MV-4-11 (cell line): Measurements from ENCODE around the gene WARS2.
A peak's percentile ranks its signal among the peaks of the same experiment; 100 is the strongest.

ENCODE experiments used
- DNase-seq: peaks from one replicate; lab custom pipeline; 2025; lab: John Stamatoyannopoulos, UW

The WARS2 gene

DNA sequence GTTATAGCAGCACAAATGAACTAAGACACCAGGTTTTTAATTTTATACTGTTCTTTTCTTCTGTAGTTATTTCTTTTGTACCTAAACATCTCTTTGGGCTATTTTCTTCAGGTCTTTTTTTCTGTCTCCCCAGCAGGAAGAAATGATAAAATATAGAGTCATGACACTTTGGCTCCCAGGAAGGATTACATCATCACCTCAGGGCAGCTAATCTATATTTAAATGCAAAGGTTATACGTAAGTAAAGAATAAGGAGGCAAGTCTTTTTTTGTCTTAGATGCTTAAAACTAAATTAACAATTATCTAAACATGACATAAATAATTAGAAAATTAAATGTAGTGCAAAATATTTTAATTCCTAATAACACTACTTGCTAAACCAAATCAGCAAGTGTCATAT, 57.0 kb downstream of the WARS2 start:
- peak; percentile 36 for DNase-seq

DNA sequence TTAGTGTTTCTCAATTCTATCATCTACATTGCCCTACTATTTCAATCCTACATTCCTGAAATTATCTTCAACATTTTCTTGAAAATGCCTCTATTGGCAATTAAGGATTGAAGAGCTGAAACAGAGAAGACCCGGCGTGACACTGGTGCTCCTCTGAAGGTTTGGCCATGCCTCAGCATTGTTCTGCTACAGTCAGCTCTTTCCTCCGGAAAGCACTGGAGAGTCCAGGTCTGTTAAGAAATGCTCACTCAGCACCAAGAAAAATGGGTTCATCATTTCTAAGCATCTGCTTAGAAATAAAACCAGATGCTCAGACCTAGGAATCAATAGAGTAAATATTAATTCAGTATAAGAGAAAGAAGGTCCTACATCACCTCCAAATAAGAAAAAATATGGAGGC, 58.8 kb downstream of the WARS2 start:
- DNase-seq = no peak

- DNase-seq = no peak
Measured at GRCh38 chr1:119081267-119081666, 59.2 kb downstream of the WARS2 start.

DNA sequence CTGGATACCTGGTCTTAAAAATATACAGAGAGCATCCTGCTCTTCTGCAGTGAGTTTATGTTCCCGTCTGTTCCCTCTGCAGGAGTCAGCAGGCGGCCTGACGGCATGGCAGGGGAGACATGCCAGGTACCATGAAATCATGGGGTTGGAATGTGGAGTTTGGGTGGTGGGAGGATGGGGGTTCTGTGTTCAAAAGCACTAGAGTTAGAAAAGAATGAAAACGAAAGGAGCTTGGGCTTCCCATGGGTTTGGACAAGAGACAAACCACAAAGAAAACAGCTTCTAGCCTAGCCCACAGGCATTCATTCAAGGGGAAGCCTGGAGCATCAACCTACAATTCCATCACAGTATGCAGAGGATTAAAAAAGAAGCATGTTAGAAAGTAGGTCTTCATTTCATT, 59.9 kb downstream of the WARS2 start:
- no peak for DNase-seq

GRCh38 chr1:119079881-119080280, 60.6 kb downstream of the WARS2 start:
- no peak for DNase-seq

- no peak for DNase-seq
Measured at GRCh38 chr1:119075614-119076013, 64.8 kb downstream of the WARS2 start.

GRCh38 chr1:119071321-119071720, 69.1 kb downstream of the WARS2 start:
- DNase-seq = no peak

GRCh38 chr1:119069682-119070081, 70.8 kb downstream of the WARS2 start:
- no peak for DNase-seq

DNA sequence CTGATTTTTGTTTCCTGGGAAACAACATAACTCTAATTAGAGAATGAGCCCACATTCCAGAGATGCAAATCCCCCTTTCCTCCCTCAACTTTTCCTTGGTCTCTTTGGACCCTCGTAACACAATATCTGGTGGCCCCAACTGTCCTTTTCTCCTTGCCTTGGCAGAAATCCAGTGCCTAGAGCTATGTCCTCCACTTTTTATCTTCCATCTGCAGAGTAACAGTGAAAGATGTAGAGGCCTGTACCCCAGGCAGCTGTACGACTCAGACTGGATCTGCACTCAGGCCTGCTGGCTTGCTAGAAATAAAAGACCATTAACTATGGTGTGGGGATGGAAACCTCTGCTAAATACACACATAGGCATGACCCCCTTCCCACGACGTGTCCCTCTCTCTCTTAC, 72.0 kb downstream of the WARS2 start:
- DNase-seq = no peak

DNA sequence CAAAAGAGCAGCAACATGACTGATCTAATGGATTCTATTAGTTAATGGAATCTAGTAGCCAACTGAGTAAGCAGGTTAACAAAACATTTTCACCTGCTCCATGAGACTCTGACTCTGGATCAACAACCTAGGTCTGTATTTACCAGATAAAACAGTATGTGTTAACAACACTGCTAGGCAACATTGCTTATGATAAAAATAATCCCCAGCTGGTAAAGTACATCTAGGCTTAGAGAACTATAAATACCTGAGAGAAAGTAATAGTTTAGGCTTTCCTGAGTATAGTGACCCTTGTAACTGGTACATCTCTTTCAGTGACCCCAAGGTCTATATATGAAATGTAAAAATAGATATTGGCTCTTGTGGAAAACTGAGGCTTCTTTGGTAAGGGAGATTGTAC, 78.8 kb downstream of the WARS2 start:
- no peak for DNase-seq

GRCh38 chr1:119055568-119055967, 84.9 kb downstream of the WARS2 start:
- no peak for DNase-seq

- DNase-seq = no peak
Measured at GRCh38 chr1:119053917-119054316, 86.5 kb downstream of the WARS2 start.

DNA sequence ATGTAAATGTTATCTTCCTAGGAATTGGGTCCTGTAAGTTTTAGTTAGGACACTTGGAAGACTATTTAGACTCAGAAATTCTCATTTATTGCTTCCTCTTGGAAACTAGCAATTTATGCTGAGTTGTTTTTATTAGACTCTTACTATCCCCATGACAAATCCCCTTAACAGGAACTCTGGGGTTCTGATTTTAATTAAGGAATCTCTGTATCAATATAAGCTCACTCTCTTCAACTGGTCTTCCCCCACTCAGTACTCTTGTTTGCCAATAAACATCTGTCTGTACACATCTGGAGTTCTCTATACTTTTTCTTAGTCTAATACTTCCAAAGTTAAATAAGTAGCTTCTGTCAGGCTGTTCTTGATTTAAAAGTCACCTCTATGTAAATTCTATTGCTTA, 88.2 kb downstream of the WARS2 start:
- no peak for DNase-seq

DNA sequence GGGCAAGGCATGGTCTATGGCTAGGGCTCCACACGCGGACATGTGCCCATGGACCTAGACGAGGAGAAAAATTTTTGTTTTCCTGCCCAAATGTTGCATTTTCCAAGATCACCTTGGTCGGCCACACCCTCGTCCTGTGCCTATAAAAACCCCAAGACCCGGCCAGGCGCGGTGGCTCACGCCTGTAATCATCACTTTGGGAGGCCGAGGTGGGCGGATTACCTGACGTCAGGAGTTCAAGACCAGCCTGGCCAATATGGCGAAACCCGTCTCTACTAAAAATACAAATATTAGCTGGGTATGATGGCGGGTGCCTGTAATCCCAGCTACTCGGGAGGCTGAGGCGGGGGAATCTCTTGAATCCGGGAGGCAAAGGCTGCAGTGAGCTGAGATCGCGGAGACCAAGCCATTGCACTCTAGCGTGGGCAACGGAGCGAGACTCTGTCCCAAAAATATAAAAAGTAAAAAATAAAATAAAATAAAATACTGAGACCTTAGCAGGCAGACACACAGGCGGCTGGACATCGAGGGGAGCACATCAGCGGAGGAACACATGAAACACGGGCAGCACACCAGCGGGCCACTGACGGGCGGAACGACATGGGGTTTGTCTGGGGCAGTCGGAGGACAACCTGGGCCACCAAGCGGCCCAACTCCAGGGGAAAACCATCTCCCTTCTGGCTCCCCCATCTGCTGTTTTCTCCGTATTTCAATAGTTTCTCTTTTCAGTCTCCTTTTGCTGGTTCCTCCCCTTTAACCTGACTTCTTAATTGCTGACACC, 91.6 kb downstream of the WARS2 start:
- DNase-seq = no peak

DNA sequence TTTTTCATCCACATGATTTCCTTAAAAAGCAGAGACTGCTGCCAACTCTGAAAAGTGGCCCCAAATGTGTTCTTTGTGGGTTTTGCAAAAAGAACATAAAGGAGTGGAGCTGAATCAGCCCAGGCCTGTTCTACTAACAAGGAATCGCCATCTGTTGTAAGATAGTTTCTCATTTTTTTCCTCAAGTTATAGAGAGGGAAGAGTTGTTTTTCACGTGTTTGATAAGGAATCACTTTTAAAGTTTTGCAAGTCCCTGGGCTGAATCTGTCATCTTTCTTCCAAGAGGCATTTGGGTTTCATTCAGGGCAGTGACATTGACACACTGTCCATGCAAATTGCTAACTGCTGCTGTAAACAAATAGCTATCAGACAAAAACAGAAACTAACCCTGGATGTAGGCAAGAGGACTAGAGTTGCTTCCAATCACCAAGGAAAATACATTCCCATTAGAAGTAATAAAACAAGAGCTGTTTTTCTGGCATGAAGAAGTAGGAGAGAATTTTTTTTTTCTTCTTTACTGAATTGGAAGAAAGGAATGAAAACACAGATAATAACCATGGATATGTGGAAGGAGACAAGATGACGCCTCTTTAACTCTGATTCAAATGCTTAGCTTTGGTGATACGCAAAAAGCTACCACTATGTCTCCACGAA, 93.5 kb downstream of the WARS2 start:
- no peak for DNase-seq

DNA sequence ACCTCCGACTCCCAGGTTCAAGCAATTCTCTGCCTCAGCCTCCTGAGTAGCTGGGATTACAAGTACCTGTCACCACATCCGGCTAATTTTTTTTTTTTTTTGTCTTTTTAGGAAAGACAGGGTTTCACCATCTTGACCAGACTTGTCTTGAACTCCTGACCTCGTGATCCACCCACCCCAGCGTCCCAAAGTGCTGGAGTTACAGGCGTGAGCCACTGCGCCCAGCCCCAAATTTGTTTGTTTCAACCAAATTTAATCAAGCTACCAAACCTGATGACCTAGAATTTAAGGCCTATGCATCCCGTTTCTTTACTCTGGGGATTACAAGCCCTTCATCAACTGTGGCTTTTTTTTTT, 94.0 kb downstream of the WARS2 start:
- DNase-seq = no peak

DNA sequence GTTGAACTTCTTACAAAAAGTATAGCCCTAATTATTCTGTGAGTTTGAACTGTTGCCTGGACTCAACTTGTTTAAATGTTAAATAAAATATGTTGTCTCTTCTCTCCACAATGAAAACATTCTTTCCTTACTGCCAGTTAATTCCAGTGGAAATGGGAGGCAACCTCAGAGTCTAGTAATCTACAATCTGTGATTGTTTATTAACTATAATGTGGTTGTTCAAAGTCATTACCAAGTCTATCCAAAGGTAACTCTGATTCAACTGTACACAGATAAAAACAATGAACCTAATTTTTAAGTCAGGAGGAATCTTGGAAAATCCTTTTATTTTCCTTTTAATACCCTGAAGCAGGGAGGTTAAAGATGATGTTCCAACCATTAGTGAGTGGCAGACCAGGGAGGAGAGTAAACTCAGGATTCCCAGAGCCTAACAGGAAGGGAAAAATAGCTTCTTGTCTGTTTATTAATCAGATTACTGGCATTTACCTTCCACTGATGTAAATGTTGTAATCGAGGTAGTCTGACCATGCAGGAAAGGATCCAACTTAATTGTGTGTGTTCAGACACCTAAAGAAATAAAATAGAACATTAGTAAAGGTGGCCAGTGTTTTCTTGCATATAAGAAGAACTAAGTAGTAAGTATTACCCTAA, 95.2 kb downstream of the WARS2 start:
- no peak for DNase-seq

- DNase-seq = no peak
Measured at GRCh38 chr1:119040906-119041305, 99.5 kb downstream of the WARS2 start.

DNA sequence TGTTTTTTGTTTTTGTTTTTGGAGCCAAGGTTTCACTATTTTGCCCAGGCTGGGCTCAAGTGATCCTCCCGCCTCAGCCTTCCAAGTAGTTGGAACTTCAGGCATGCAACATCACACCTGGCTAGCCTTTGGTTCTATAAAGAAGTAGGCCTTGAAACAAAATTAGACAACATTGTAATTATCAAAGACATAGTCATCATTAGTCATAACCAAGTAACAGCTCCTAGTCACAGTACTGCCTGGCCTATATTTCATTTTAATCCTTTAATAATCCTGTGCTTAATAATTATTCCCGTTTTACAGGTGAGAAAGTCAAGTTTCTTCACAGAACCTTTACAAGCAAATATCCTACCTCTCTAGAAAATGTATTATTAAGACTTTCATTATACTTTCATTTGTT, 100.0 kb downstream of the WARS2 start:
- no peak for DNase-seq

- DNase-seq = no peak
Measured at GRCh38 chr1:119038363-119038762, 102.1 kb downstream of the WARS2 start.

DNA sequence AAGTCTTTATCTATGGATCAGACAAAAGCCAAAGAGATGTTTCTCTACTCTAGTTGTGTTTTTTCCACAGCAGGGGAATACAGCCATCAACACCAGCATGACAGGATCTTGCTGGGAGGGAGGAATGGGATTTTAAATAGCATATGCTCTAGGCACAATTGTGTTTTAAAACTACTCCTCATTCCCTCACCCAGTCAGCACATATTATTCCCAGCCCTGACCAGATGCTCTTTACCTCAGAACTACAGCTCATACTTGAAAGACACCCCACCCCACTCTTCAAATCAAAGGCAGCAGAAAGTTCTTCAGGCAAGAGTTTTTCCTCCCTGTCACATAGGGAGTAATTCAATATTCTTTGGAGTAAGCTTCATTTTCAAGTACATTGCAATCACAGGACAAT, 106.1 kb downstream of the WARS2 start:
- no peak for DNase-seq

- no peak for DNase-seq
Measured at GRCh38 chr1:119032986-119033385, 107.5 kb downstream of the WARS2 start.

GRCh38 chr1:119027759-119028158, 112.7 kb downstream of the WARS2 start:
- no peak for DNase-seq
